Small intestine (tissue), 7 donors: ENCODE measurements around the gene NRCAM. TPM values are rescaled to one million over a fixed set of nuclear protein-coding genes. Genes with fewer than 3 reads are reported as not detected.

ENCODE experiments used
- DNase-seq, 2 donors: peaks; one replicate each; pipeline versions ENCODE4 v3.0.0 to v3.0.0-alpha.2; 2013
- FAIRE-seq: peaks from 2 replicates; lab custom pipeline; 2012; peaks lifted over from hg19 to GRCh38; lab: Jason Lieb, UNC
- H3K27ac ChIP-seq, 3 donors: one replicate each; pipeline ENCODE4 v1.5.1; 2013; ENCODE audit warnings: low read length in 2 of 3, mild to moderate bottlenecking in 2 of 3, control low read depth in 1 of 3, inconsistent platforms in 1 of 3, low read depth in 1 of 3, moderate library complexity in 1 of 3
- H3K27me3 ChIP-seq, 3 donors: one replicate each; pipeline ENCODE4 v1.6.1; 2013; ENCODE audit warnings: low read length in 3 of 3, inconsistent platforms in 1 of 3; ENCODE audit not compliant: control insufficient read depth in 3 of 3, insufficient read depth in 3 of 3
- H3K36me3 ChIP-seq, 3 donors: one replicate each; pipeline ENCODE4 v1.6.1; 2013; ENCODE audit warnings: low read length in 3 of 3, inconsistent platforms in 1 of 3, low read depth in 1 of 3, mild to moderate bottlenecking in 1 of 3, moderate library complexity in 1 of 3; ENCODE audit not compliant: control insufficient read depth in 3 of 3, insufficient read depth in 2 of 3
- H3K4me1 ChIP-seq, 3 donors: one replicate each; pipeline ENCODE4 v1.6.1; 2013; ENCODE audit warnings: low read length in 2 of 3, inconsistent platforms in 1 of 3, low read depth in 1 of 3, mild to moderate bottlenecking in 1 of 3, moderate library complexity in 1 of 3; ENCODE audit not compliant: control insufficient read depth in 3 of 3, insufficient read depth in 2 of 3
- H3K4me3 ChIP-seq, 3 donors: one replicate each; pipeline ENCODE4 v1.5.1; 2013; ENCODE audit warnings: low read length in 3 of 3, control low read depth in 1 of 3, inconsistent platforms in 1 of 3, low read depth in 1 of 3, mild to moderate bottlenecking in 1 of 3, moderate library complexity in 1 of 3
- H3K9me3 ChIP-seq, 2 donors: one replicate each; pipeline ENCODE4 v1.6.1; 2013; ENCODE audit warnings: low read depth in 1 of 2, low read length in 1 of 2; ENCODE audit not compliant: control insufficient read depth in 2 of 2, insufficient read depth in 1 of 2
- WGBS, 3 donors: extraction: QIAGEN DNeasy Blood & Tissue Kit; methylation state at CpG; one replicate each; pipeline ENCODE4 v1.1.7; 2013; 5-methylcytosine and 5-hydroxymethylcytosine counted together
- polyA plus RNA-seq, 4 donors: library from polyadenylated mRNA; stranded (reverse) in 3 of 4; unstranded in 1 of 4; fragments of 200-250 nt in 3 of 4; fragments of 120-200 nt in 1 of 4; gene quantifications; one replicate each; pipeline versions ENCODE4 v1.2.1 to v1.2.3, GENCODE V29; 2013
- donor health status: healthy with polysubstance abuse.
- donor health status: control.
- donor health status: control.
- donor health status: Bipolar disorder and iron deficiency.
- donor health status: healthy.

The NRCAM gene
- polyA plus RNA-seq, 4 donors = 0.27 to 6.8 (median 1.4) TPM

GRCh38 chr7:108248821-108249220 is 207.4 kb downstream of the NRCAM start:
- H3K27me3 ChIP-seq = no peaks in the 10 kb centered on the region
- WGBS, 3 donors = 88 to 93% (median 88%) methylated on average over 4 of the region's 4 CpGs

GRCh38 chr7:108248418-108248817 is 207.8 kb downstream of the NRCAM start:
- no peaks in the 10 kb centered on the region for H3K36me3 ChIP-seq
- H3K4me1 ChIP-seq = peaks cover 0 to 9% (median 0%) of the 10 kb centered on the region in 3 donors
- no peaks in the 10 kb centered on the region for H3K9me3 ChIP-seq
- no peak overlapping the region for H3K4me3 ChIP-seq
- H3K27me3 ChIP-seq = no peaks in the 10 kb centered on the region
- FAIRE-seq (no peak), DNase-seq (no peak)
- H3K27ac ChIP-seq = no peak overlapping the region
- WGBS, 3 donors = 54 to 75% (median 67%) methylated on average over 2 of the region's 2 CpGs

More at GRCh38 chr7:108248821-108249220, 207.4 kb downstream of the NRCAM start:
- Histone ChIP-seq H3K9me3 (no peaks in the 10 kb centered on the region), H3K4me1 (peaks cover 0 to 9% (median 0%) of the 10 kb centered on the region in 3 donors), H3K4me3 (no peak overlapping the region), H3K36me3 (no peaks in the 10 kb centered on the region), H3K27ac (no peak overlapping the region)
- DNase-seq = no peak
- FAIRE-seq = no peak

- Histone ChIP-seq H3K4me1 (peaks cover 0 to 9% (median 0%) of the 10 kb centered on the region in 3 donors), H3K9me3 (no peaks in the 10 kb centered on the region), H3K4me3 (no peak overlapping the region), H3K27ac (no peak overlapping the region), H3K27me3 (no peaks in the 10 kb centered on the region), H3K36me3 (no peaks in the 10 kb centered on the region)
- WGBS, 3 donors = 59 to 88% (median 74%) methylated on average over 1 of the region's 1 CpG
- FAIRE-seq (no peak), DNase-seq (no peak)
These were observed 208.6 kb downstream of the NRCAM start for GRCh38 chr7:108247614-108248013.

- DNase-seq (peak; percentile 67 to 80), FAIRE-seq (no peak)
- peaks cover 0 to 9% (median 0%) of the 10 kb centered on the region in 3 donors for H3K4me1 ChIP-seq
- no peaks in the 10 kb centered on the region for H3K9me3 ChIP-seq
- H3K4me3 ChIP-seq = no peak overlapping the region
- H3K27me3 ChIP-seq = no peaks in the 10 kb centered on the region
- H3K27ac ChIP-seq = no peak overlapping the region
- 16 to 32% (median 23%) methylated on average over 1 of the region's 1 CpG for WGBS, 3 donors
- no peaks in the 10 kb centered on the region for H3K36me3 ChIP-seq
These were observed 209.9 kb downstream of the NRCAM start for GRCh38 chr7:108246227-108246837.

GRCh38 chr7:108245523-108246226 is 210.6 kb downstream of the NRCAM start:
- 56 to 69% (median 65%) methylated on average over 2 of the region's 2 CpGs for WGBS, 3 donors
- Histone ChIP-seq H3K36me3 (no peaks in the 10 kb centered on the region), H3K27ac (no peak overlapping the region), H3K4me3 (no peak overlapping the region), H3K9me3 (no peaks in the 10 kb centered on the region), H3K4me1 (peaks cover 0 to 9% (median 0%) of the 10 kb centered on the region in 3 donors), H3K27me3 (no peaks in the 10 kb centered on the region)
- FAIRE-seq = no peak
- no peak for DNase-seq

- 86 to 93% (median 89%) methylated on average over 3 of the region's 3 CpGs for WGBS, 3 donors
- H3K9me3 ChIP-seq = no peaks in the 10 kb centered on the region
- H3K36me3 ChIP-seq = no peaks in the 10 kb centered on the region
- DNase-seq (no peak), FAIRE-seq (no peak)
- no peak overlapping the region for H3K27ac ChIP-seq
- H3K4me3 ChIP-seq = no peak overlapping the region
- peaks cover 0 to 4% (median 0%) of the 10 kb centered on the region in 3 donors for H3K4me1 ChIP-seq
- H3K27me3 ChIP-seq = no peaks in the 10 kb centered on the region
These were observed 212.1 kb downstream of the NRCAM start for GRCh38 chr7:108244110-108244509.

GRCh38 chr7:108239501-108240225 is 216.6 kb downstream of the NRCAM start:
- H3K27ac ChIP-seq = no peak overlapping the region
- no peaks in the 10 kb centered on the region for H3K27me3 ChIP-seq
- no peaks in the 10 kb centered on the region for H3K9me3 ChIP-seq
- no peaks in the 10 kb centered on the region for H3K36me3 ChIP-seq
- FAIRE-seq (no peak), DNase-seq (no peak)
- no peak overlapping the region for H3K4me3 ChIP-seq
- 77 to 88% (median 87%) methylated on average over 11 of the region's 11 CpGs for WGBS, 3 donors
- peaks cover 0 to 15% (median 0%) of the 10 kb centered on the region in 3 donors for H3K4me1 ChIP-seq

GRCh38 chr7:108236681-108237415 is 219.4 kb downstream of the NRCAM start:
- Histone ChIP-seq H3K36me3 (no peaks in the 10 kb centered on the region), H3K4me1 (peaks cover 0 to 20% (median 7%) of the 10 kb centered on the region in 3 donors), H3K27me3 (no peaks in the 10 kb centered on the region), H3K27ac (no peak overlapping the region), H3K9me3 (no peaks in the 10 kb centered on the region), H3K4me3 (no peak overlapping the region)
- DNase-seq (no peak), FAIRE-seq (no peak)
- 63 to 77% (median 72%) methylated on average over 2 of the region's 2 CpGs for WGBS, 3 donors
